ENCODE data around the gene MAP2K5.

MAP2K5 gene

DNA sequence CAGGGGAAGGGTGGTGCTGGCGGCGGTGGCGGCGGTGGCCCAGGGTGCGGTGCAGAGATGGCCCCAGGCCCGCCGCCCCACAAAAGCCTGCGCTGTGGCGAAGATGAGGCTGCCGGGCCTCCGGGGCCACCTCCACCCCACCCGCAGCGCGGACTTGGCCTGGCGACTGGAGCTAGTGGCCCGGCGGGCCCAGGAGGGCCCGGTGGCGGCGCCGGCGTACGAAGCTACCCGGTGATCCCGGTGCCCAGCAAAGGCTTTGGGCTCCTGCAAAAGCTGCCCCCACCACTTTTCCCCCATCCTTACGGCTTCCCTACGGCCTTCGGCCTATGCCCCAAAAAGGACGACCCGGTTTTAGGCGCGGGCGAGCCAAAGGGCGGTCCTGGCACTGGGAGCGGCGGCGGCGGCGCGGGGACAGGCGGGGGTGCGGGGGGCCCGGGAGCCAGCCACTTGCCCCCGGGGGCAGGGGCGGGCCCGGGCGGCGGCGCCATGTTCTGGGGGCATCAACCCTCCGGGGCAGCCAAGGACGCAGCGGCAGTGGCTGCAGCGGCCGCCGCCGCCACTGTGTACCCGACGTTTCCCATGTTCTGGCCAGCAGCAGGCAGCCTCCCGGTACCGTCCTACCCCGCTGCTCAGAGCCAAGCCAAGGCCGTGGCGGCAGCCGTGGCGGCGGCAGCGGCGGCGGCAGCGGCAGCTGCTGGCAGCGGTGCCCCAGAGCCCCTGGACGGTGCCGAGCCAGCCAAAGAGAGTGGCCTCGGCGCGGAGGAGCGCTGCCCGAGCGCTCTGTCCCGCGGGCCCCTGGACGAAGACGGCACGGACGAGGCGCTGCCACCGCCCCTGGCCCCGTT lies 284.4 kb downstream of the MAP2K5 start:
- no peak for DNase-seq (ENCODE audit: insufficient read length, low spot score)
- no peak for FAIRE-seq
- TF ChIP-seq, protein P1, sequence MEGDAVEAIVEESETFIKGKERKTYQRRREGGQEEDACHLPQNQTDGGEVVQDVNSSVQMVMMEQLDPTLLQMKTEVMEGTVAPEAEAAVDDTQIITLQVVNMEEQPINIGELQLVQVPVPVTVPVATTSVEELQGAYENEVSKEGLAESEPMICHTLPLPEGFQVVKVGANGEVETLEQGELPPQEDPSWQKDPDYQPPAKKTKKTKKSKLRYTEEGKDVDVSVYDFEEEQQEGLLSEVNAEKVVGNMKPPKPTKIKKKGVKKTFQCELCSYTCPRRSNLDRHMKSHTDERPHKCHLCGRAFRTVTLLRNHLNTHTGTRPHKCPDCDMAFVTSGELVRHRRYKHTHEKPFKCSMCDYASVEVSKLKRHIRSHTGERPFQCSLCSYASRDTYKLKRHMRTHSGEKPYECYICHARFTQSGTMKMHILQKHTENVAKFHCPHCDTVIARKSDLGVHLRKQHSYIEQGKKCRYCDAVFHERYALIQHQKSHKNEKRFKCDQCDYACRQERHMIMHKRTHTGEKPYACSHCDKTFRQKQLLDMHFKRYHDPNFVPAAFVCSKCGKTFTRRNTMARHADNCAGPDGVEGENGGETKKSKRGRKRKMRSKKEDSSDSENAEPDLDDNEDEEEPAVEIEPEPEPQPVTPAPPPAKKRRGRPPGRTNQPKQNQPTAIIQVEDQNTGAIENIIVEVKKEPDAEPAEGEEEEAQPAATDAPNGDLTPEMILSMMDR (IDR thresholded peaks at IDR 0.05; ENCODE audit: insufficient read depth, missing control alignments), result no peak

DNA sequence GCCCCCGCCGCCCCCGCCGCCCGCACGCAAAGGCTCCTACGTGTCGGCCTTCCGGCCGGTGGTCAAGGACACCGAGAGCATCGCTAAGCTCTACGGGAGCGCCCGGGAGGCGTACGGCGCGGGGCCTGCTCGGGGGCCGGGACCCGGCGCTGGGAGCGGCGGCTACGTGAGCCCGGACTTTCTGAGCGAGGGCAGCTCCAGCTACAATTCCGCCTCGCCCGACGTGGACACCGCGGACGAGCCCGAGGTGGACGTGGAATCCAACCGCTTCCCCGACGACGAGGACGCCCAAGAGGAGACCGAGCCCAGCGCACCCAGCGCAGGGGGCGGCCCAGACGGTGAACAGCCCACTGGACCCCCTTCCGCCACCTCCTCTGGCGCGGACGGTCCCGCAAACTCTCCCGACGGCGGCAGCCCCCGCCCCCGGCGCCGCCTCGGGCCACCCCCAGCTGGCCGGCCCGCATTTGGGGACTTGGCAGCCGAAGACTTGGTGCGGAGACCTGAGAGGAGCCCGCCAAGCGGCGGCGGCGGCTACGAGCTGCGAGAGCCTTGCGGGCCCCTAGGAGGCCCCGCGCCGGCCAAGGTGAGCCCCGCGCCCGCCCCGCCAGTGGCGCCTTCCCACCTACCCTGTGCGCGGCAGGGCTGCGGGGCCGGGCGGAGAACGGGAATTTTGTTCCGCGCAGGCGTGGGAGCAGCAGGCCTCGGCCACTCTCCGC lies 285.2 kb downstream of the MAP2K5 start:
- no peak for DNase-seq (ENCODE audit: insufficient read length, low spot score)
- TF ChIP-seq, protein P1 (IDR thresholded peaks at IDR 0.05; ENCODE audit: insufficient read depth, missing control alignments), result no peak
- FAIRE-seq, result no peak

DNA sequence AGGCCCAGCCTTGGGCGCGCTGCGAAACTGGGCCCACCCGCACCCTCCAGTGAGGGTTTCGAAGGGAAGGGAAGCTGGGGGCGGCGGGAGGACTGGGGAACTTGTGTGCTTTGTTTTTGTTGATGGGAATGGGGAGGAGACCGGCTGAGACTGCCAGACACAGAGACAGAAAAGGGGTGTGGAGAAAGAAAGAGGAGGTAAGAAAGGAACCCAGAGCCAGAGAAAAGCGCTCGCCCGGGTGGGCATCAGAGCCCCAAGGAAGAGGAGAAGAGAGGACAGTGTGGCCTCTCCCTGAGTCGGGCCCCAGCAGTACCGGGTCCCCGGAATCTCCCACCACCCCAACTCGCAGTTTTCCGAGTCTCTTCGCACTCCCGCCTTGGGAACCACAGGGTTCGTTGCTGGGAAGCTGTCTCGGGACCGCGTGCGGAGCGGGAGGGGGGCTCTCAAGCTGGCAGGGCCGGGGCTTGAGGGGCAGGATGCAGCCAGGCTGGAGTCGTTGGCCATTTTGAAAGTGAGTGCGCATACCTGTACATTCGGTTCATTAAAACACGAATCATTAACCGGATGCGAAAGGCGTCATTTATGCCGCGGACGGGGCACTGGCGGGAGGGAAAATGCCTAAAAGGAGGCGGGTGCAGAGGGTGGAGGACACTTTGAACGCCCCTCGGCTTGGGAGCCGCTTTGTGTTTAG lies 285.9 kb downstream of the MAP2K5 start:
- DNase-seq (ENCODE audit: insufficient read length, low spot score) (no peak), FAIRE-seq (no peak)
- TF ChIP-seq, protein P1 (IDR thresholded peaks at IDR 0.05; ENCODE audit: insufficient read depth, missing control alignments), result no peak

DNA sequence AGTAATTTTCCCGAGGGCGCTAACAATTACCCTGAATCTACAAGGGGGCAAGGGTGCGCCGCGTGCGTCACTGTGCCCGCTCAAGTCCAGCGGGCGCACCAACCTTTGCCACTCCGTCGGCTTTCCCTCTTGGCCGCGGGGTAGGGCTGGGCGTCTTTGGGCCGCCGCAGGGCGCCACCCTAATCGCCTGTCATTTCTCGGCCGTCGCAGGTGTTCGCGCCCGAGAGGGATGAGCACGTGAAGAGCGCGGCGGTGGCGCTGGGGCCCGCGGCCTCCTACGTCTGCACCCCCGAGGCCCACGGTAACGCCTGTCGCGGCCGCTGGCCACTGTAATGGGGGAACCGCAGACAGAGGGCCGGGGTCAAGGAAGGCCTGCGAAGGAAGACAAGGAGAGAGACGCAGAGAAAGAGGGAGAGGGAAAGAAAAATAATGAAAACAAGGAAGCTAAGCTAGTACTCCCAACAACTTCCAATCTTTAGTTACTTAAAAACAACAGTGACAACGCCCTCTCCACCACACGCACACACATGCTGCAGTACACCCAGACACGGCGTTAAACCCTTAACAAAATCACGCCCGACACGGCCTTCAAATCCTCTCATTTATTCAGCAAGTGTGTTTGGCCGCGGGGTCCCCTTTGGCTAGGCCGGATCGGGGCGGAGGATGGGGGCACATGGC lies 286.6 kb downstream of the MAP2K5 start:
- TF ChIP-seq, protein P1 (IDR thresholded peaks at IDR 0.05; ENCODE audit: insufficient read depth, missing control alignments), result no peak
- FAIRE-seq (no peak), DNase-seq (ENCODE audit: insufficient read length, low spot score) (no peak)

DNA sequence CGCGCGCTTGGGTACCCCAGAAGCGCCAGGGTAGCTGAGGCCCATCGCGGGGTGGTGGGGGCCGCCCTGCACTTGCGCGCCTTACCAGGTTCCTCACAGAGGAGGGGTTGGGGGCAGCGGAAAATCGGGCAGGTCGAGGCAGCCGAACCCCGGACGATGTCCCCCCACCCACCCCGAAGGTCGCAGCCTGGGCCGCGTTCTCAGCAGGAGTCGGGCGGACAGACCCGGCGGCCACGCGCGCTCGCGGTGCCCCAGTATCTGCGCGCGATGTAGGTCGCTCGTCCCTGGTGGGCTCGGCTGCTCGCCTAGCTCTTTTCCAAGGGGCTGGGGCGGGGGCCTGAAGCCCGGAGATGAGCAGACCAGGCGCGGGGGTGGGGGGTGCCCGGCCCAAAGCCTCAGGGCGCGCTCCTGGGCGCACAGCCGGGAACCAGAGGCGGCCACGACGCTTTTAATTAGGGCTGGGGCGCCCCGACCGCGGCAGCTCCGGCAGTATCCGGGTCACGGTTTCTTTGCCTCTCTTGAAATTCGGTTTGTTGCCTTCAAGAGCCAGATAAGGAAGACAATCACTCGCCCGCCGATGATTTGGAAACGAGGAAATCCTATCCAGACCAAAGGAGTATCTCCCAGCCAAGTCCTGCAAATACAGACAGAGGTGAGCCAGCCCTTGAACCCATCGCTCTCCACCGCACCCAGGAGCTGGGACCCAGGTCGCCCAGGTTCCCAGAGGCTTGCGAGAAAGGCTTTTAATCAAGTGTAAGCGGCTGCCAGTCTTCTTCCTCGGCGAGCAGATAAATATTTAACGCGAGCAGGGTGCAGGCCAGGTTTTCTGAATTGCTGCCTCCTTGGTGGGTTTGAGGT lies 287.4 kb downstream of the MAP2K5 start:
- FAIRE-seq, result no peak
- TF ChIP-seq, protein P1 (IDR thresholded peaks at IDR 0.05; ENCODE audit: insufficient read depth, missing control alignments), result no peak

DNA sequence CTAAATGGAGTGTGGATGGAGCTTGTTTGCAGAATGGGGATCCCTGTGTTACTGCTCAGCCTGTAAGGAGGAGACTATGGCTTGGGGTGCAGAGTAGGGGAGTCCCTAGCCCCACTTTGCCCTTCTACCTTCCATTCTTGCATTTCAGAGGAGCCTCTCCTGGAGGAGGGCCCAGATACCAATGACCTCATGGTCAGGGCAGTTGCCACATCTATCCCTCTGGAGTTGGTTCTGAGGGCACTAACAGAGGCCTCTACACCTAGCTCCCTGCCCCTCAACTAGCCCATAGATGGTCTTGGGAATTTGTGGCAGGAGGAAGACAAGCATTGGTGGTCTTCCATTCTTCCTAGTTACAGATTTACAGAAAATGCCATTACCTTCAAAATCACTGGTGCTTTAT lies 288.9 kb downstream of the MAP2K5 start:
- TF ChIP-seq, protein P1 (IDR thresholded peaks at IDR 0.05; ENCODE audit: insufficient read depth, missing control alignments), result no peak
- FAIRE-seq (no peak), DNase-seq (ENCODE audit: insufficient read length, low spot score) (no peak)

More for the DNA sequence above, 287.4 kb downstream of the MAP2K5 start:
- no peak for DNase-seq (ENCODE audit: insufficient read length, low spot score)
